Stimulated activated CD8-positive, alpha-beta memory T cell treated with anti-CD3 and anti-CD28 coated beads, Interleukin-12 subunit alpha, Interleukin-12 subunit beta, amount 100 ng/mL, for 1 hour (primary cell): ENCODE data around the gene TMEM63B.
"Not testable (repeated sequence)": the region's sequence is repeated elsewhere in the genome, so short reads cannot be mapped to it uniquely, and the experiment has no call there.

Experiments used
- DNase-seq: peaks from one replicate; pipeline ENCODE4 v3.0.0-alpha.2; 2020; ENCODE audit warnings: low read depth

The TMEM63B gene

DNA sequence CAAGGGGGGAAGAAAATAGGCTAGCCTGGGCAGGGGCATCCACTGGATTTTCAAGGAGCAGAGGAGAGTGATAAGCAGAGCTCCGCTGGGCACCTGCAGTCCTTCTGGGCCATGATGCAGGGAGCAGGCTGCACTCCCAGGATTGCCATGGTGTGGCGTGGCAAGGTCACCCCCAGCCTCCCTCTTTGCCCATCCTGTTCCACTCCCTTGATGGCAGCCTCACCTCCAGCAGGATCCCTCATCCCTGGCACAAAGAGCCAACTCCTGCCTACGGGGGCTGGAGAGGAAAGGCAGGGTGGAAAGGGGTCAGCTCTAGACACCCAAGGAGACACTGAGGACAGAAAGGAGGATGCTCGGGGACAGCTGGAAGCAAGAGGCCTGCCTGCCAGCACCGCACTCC lies 67.0 kb downstream of the TMEM63B start:
- DNase-seq, result no peak

DNA sequence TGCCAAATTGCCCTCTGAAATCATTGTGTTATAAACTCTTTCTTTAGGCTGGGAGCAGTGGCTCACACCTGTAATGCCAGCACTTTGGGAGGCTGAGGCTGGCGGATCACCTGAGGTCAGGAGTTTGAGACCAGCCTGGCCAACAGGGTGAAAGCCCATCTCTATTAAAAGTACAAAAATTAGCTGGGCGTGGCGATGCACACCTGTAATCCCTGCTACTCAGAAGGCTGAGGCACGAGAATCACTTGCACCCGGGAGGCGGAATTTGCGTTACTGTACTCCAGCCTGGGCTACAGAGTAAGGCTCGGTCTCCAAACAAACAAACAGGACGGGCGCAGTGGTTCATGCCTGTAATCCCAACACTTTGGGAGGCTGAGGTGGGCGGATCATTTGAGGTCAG lies 69.0 kb downstream of the TMEM63B start:
- DNase-seq, result not testable (repeated sequence)

DNA sequence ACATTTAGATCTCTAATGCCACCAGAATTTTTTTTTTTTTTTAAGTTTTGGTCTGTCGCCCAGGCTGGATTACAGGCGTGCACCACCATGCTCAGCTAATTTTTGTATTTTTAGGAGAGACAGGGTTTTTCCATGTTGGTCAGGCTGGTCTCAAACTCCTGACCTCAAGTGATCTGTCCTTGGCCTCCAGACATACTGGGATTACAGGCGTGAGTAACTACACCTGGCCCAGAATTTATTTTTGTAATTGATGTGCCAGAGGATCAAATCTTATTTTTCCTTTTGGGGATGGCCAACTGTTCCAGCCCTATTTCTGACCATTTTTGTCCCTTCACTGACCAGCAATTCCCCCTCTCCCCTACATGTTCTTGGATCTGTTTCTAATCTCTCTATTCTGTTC lies 71.3 kb downstream of the TMEM63B start:
- DNase-seq, result no peak

DNA sequence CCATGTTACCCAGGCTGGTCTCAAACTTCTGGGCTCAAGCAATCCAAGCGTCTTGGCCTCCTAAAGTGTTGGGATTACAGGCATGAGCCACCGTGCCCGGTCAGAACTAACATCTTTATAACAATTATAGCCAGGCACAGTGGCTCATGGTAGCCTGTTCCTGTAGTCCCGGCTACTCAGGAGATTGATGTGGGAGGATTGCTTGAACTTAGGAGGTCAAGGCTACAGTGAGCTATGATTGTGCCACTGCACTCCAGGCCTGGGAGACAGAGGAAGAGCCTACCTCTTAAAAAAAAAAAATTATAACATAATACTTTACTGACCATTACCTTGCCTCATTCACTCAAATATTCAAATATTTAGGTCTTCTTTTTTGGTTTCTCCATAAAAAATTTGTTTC lies 72.5 kb downstream of the TMEM63B start:
- no peak for DNase-seq

DNA sequence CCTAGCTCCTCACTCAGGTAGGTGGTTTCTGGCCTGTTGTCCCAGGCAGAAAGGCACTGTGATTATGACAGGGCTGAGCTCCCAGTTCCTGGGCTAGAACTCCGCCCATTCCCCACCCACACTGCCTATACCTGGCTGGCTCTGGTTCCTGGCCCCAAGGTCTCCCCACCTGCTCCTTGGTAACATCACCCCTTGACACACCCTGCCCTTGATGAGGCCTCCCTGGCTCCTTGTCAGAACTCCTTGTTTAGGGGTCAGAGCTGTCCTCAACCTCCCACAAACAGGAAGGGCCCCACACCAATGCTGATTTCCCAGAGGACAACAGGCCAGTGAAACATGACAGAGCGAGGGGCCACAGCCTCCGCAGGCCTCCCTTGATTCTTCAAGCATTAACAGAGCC lies 73.8 kb downstream of the TMEM63B start:
- no peak for DNase-seq

DNA sequence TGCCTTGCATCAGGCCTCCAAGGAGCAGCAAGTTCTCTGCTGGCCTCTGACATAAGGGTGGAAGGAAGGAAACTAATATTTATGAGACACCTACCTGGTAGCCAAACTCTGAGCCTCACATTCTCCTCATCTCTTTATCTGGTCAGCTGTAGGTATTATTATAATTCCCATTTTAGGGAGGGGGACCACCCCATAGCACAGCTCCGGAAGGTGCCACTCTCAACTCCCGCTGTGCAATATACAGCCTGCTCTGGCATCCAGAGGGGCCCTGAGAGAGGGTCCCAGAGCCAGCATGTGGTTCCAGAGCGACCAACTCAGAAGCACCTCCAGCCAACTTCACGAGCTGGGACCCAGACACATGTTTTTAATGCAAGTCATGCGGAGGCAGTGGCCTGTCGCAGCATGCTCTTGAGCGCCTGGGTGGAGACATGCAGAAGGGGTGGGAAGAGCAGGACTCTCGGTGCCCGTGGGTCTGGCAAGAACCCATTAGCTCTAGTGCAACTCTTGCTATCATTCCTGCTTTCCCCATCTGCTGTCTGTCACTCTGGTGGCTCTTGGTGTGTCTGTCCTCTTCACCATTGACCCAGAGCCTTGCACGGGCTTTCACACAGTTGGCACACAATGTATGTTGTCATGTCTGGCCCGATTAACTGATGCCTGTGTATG lies 74.4 kb downstream of the TMEM63B start:
- DNase-seq, result no peak

DNA sequence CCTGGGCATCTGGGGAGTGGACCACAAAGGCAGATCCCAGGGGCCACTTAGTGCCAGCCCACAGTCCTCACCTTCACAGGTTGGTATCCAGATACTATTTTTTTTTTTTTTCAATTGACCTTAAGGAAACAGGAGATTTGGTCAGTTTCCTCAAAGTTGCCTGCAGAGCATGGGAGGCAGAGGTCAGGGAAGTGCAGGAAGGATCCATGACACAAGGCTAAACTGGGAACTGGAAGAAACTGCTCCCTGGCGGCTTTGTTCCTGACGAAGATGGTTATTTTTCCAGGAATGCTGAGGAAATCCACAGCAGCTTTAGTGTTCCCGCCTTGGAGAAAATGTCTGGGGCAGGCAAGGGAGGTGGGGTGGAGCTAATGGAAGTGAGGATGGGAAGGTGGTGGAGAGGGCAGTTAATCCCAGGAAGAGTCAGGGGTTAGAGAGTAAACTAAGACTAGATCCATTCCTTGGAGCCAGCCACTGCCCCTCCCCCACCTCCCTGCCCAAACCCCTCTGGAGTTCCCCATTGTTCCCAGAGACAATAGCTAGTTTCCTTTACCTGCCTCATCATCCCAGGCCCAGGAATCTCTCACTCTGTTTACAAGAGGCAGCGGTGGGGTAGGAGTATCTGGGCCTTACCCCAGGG lies 75.1 kb downstream of the TMEM63B start:
- DNase-seq, result no peak

DNA sequence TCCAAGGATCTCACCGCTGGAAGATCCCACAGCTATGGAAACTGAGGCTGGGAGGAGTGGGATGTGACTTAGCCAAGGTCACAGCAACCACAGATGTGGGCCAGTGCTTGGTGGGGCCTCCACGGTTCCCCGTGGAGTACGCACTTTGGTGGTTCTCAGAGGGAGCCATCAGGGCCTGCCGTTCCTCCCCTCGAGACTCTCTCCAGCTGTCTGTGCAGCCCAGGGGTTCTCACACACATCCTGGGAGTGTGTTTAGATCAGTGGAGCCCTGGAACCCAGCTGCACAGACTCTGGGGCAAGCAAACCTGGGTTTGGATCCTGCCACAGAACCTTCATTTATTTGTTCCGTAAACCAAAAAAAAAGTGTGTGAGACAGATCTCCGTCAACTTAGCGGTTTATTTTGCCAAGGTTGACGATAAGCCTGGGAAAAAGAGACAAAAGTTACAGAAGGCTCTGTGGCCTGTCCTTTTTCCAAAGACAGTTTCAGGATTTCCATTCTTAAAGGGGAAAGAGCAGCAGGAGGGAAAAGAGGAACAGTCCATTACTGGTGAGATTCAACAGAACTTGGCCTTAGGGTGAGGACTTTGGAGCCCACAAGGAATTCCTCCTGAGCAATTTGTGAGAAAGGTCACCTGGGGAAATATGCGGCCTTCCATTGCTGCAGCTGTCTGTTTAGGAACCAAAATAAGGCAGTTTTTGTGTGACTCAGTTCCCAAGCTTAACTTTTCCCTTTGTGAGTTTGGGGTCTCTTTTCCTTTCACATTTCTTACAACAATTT lies 75.8 kb downstream of the TMEM63B start:
- no peak for DNase-seq

DNA sequence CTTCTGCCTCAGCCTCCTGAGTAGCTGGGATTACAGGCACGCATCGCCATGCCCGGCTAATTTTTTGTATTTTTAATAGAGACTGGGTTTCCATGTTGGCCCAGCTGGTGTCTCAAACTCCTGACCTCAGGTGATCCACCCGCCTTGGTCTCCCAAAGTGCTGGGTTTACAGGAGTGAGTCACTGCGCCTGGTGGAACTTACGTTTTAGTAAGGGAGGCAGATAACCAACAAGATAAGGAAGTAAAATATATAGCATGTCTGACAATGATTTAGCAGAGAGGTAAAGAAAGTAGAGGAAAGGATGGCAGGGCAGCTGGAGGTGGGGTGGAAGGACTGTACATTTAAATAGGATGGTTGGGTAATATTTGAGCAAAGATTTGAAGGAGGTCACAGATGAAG lies 76.6 kb downstream of the TMEM63B start:
- DNase-seq, result no peak
